GM10266 (cell line): Measurements from ENCODE around the gene SLC43A2.

Source experiments
- DNase-seq: peaks from one replicate; pipeline ENCODE4 v3.0.0; 2012; ENCODE audit errors: extremely low spot score
- CTCF ChIP-seq: IDR thresholded peaks from 2 replicates; pipeline ENCODE4 v1.5.1; 2012; ENCODE audit warnings: mild to moderate bottlenecking, low read depth; ENCODE audit not compliant: control insufficient read depth, insufficient read depth; ENCODE audit errors: missing control alignments

SLC43A2 gene

GRCh38 chr17:1625581-1625980, 3.1 kb downstream of the SLC43A2 start:
- DNase-seq: no peak
- TF ChIP-seq CTCF: no peak

GRCh38 chr17:1625053-1625452, 3.6 kb downstream of the SLC43A2 start:
- DNase-seq: no peak
- TF ChIP-seq CTCF: no peak

GRCh38 chr17:1624650-1625049, 4.0 kb downstream of the SLC43A2 start:
- TF ChIP-seq CTCF: no peak
- DNase-seq: no peak

GRCh38 chr17:1623057-1623630, 5.5 kb downstream of the SLC43A2 start:
- DNase-seq: no peak
- no peak for TF ChIP-seq CTCF

GRCh38 chr17:1621273-1621954, 7.2 kb downstream of the SLC43A2 start:
- TF ChIP-seq CTCF: no peak
- no peak for DNase-seq

- no peak for TF ChIP-seq CTCF
- no peak for DNase-seq
Observed at GRCh38 chr17:1620486-1620885, 8.1 kb downstream of the SLC43A2 start.

GRCh38 chr17:1617620-1618174, 10.9 kb downstream of the SLC43A2 start:
- no peak for TF ChIP-seq CTCF
- no peak for DNase-seq
